GM12875 (cell line): ENCODE results near the gene PERP.

ENCODE experiments used
- H3K4me3 ChIP-seq: one replicate; pipeline ENCODE4 v1.5.1; 2011; ENCODE audit warnings: low read depth, low read length, control low read depth
- CTCF ChIP-seq: IDR thresholded peaks from 2 replicates; pipeline ENCODE4 v1.5.1; 2011; ENCODE audit warnings: low read depth, mild to moderate bottlenecking, control low read depth, inconsistent platforms, low read length, moderate library complexity, borderline replicate concordance; ENCODE audit not compliant: insufficient read depth

Gene PERP

GRCh38 chr6:138105446-138105845 is 1.8 kb downstream of the PERP start:
- TF ChIP-seq CTCF, result no peak
- H3K4me3 ChIP-seq, result no peak overlapping the region

DNA sequence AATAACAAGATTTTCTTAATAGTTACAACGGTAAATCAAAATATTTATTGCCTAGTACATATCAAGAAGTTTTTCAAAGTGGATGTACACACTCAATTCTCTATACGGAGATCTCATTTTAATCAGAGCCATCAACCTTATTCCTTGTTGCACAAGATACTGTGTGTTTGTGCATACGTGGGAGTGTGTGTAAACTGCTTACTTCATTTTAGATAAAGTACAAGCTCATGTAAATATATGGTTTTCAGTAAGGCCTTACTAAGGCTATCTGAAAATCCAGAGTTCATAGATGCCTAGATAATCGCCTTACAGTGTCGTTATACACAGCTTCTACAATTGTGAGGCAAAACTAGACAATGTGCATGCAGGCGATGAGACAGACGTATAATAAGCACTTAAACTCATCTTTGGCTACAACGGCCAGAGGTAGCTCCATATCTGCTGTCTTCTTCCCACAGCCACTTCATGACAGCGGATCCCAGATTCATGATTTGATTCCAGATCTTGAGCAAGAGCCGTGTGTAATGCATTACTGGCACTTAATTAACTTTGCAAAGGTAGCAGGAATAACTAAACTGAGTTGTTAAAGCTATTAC is 2.5 kb downstream of the PERP start:
- no peak for TF ChIP-seq CTCF
- no peak overlapping the region for H3K4me3 ChIP-seq

GRCh38 chr6:138103871-138104270 is 3.3 kb downstream of the PERP start:
- no peak for TF ChIP-seq CTCF
- no peak overlapping the region for H3K4me3 ChIP-seq

DNA sequence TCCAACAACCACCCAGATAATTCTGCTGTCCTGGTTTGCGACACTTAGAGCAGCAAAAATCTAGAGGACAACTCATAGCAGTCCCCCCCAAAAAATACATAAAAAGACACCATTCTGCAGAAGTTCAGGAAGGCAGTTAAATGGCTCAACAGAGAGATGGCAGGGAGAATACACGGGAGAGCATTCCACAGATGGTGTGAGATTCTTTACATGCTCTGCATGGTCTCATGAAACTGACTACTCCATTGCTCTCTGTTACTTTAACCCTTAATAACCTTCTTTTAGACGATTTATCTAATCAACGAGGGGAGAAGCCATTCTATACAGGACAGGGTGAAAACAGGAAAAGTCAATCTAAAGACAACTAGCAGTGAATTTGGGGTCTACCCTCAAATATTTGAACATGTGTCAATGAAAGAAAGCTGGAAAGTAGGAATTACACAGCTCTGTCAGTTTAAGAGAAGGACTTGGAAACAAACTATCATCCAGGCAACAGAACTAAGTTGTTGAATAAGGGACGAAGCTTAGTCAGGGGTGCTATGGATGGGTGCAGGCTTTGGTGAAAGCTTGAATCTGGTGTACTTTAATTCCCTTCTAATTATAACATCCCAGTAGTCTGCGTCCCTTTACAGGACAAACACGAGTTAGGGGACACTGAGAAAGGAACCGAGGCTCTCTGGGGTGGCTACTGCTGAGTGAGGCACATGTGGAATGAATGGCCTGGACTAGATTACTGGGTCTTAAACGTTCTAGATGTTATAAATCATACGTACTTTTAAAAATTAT is 5.1 kb downstream of the PERP start:
- no peak overlapping the region for H3K4me3 ChIP-seq
- TF ChIP-seq CTCF, result no peak

DNA sequence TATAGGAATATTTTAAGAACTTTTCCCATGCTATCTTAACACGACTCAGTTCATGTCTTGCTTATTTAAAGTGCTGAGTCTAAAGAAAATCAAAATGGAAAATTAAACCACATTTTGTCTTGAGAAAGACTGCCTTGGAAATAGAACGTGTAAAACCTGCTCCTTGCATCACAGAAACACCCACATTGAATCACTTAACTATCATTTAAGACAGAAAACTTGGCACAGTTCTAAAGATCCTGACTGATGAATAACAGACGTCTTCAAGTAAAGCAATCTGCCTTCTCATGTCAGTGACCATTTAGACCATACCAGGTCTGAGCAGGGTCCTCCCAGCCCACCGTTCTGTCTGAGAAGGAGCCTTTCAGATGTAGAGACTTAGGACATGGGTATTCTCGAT is 7.4 kb downstream of the PERP start:
- no peak for TF ChIP-seq CTCF
- no peak overlapping the region for H3K4me3 ChIP-seq

GRCh38 chr6:138098306-138098705 is 8.9 kb downstream of the PERP start:
- no peak for TF ChIP-seq CTCF

GRCh38 chr6:138094260-138094659 is 13.0 kb downstream of the PERP start:
- H3K4me3 ChIP-seq, result no peak overlapping the region
- no peak for TF ChIP-seq CTCF

More at GRCh38 chr6:138098306-138098705, 8.9 kb downstream of the PERP start:
- no peak overlapping the region for H3K4me3 ChIP-seq
